22Rv1 (cell line): ENCODE data around the gene NCS1.

Source experiments
- ZFX ChIP-seq: fragments of 450-650 bp; IDR thresholded peaks from 2 replicates; pipeline ENCODE4 v1.6.1; 2017; ENCODE audit warnings: antibody characterized with exemption, borderline replicate concordance
- TF ChIP-seq, protein P1 (sequence below): fragments of 450-650 bp; IDR thresholded peaks from 2 replicates; pipeline ENCODE4 v1.5.1; 2017; ENCODE audit warnings: mild to moderate bottlenecking

DNA sequence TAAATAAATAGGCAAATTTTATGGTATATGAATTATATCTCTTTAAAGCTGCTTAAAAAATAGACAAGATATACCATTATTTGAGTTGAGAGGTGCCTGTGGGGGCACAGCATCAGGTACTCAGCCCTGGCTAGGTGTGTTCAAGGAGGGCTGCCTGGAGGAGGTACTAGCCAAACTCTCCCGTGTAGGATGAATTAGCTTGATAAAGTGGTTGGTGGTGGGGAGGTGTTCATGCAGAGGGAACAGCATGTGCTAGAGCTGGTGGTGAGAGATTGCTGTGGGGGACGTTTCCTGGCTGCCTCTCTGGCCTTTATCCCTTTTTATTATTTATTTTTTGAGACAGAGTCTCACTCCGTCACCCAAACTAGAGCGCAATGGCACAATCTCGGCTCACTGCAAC is 23.2 kb upstream of the NCS1 start:
- TF ChIP-seq, protein P1, sequence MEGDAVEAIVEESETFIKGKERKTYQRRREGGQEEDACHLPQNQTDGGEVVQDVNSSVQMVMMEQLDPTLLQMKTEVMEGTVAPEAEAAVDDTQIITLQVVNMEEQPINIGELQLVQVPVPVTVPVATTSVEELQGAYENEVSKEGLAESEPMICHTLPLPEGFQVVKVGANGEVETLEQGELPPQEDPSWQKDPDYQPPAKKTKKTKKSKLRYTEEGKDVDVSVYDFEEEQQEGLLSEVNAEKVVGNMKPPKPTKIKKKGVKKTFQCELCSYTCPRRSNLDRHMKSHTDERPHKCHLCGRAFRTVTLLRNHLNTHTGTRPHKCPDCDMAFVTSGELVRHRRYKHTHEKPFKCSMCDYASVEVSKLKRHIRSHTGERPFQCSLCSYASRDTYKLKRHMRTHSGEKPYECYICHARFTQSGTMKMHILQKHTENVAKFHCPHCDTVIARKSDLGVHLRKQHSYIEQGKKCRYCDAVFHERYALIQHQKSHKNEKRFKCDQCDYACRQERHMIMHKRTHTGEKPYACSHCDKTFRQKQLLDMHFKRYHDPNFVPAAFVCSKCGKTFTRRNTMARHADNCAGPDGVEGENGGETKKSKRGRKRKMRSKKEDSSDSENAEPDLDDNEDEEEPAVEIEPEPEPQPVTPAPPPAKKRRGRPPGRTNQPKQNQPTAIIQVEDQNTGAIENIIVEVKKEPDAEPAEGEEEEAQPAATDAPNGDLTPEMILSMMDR, result no peak
- TF ChIP-seq ZFX, result no peak
